ENCODE results near the gene UAP1L1. TPM values are rescaled to one million over a fixed set of nuclear protein-coding genes. Genes with fewer than 3 reads are reported as not detected.

Gene UAP1L1
- total and polyA plus RNA-seq, 2 of the 8 experiments (the other 6 are each of a cell fraction or from before 2014, with no cell fraction given), result 2.0 to 5.4 TPM

DNA sequence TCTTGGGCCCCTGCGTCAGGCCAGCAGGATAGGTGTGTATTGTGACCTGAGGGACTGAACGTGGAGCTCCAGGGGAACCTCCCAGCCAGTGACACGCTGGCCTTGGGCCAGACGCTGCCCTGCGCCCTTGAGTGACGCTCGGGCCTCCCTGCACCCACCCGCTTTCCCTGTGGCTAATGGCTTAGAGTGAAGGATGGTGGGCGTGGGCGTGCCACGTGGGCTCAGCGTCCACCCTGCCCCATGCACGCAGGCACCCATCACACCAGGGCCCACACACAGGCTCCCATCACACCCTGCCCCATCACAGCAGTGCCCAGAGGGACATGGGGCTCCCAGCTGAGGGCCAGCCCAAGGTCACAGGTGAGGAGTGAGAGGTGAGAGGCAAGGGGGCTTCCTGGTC lies 40.3 kb upstream of the UAP1L1 start (continued):
- TF ChIP-seq E2F6 (IDR thresholded peaks at IDR 0.05), result no peak
